ENCODE measurements around the gene MRPL39.

Gene MRPL39

DNA sequence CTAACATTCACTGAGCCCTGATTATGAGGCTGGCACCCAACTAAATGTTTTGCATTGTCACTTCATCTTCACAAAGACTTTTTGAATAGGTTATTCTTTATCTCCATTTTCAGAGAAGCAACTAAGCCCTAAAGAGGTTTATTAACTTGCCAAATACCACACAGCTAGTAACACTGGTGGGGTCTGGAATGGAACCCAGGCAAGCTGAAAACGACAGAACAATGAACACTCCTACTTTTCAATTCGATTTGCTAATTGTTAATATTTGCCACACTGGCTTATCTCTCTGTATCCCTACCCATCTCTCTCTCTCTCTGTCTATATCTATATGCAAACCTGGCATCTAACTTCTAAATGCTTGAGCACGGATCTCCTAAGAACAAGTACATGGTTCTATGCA lies 40.6 kb downstream of the MRPL39 start:
- no peak for DNase-seq

DNA sequence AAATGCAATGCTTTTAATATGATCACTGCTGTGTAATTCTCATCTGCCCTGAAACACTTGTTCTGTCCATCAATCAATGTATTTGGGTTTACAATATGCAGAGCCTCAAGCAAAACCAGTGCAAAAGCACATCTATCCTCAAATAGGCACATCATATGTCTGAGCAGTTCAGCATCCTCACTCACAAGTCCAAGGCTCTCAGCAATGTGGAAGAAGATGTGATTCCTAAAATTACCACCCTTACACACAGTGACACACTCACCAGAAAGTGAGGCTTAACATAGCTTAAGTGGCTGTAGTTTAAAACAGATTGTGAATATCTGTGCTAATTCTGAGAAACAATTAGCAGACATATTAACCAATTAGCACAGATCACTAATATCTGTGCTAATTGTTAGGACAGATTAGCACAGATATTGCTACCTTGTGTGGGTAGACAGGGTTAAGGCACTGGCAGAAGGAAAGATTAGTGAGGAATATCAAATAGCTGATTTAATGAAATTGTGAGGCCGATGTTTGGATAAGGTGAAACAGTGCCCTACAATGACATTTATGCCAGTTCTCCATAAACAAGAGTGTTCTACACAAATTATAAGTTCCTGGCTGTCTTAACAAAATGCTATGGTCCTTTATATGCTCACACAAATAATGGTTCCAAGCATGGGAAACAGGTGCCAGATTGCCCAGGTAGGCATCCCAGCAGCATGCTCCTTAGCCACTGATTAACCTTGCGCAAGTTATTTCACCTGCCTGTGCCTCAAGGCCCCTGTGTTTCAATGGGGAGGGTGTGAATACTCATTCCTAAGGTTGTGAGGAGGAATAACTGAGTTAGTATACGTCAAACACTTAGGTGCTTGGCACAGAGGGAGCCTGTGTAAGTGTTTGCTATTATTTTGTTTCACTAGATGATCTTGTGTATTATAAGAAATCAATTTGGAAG lies 41.7 kb downstream of the MRPL39 start:
- DNase-seq, result no peak

DNA sequence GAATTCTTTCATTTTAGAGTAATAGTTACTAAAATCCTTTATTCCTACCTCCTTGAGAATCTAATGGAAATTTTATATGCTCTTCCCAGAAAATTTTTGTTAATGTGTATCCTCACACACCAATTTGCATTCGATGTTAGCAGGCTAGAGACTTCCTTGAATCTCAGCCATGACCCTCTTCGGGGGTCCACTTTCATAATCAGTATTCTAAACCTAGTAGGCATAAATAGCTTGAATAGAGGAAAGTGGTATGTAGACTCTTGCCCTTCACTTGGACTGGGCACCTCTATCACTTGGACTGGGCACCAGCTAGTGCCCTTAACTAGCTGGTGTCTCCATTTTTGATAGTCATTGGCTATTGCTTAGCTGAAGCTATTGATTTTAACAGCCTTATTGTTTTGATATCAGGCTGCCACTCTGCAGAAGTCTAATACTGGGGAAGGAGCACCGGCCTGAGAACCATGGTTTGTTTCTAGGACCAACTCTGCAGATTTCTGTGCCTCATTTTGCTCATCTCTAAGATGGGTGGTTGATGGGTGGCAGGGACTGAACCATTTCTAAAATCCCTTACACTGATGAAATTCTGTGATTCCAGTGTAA lies 42.8 kb downstream of the MRPL39 start:
- no peak for DNase-seq

DNA sequence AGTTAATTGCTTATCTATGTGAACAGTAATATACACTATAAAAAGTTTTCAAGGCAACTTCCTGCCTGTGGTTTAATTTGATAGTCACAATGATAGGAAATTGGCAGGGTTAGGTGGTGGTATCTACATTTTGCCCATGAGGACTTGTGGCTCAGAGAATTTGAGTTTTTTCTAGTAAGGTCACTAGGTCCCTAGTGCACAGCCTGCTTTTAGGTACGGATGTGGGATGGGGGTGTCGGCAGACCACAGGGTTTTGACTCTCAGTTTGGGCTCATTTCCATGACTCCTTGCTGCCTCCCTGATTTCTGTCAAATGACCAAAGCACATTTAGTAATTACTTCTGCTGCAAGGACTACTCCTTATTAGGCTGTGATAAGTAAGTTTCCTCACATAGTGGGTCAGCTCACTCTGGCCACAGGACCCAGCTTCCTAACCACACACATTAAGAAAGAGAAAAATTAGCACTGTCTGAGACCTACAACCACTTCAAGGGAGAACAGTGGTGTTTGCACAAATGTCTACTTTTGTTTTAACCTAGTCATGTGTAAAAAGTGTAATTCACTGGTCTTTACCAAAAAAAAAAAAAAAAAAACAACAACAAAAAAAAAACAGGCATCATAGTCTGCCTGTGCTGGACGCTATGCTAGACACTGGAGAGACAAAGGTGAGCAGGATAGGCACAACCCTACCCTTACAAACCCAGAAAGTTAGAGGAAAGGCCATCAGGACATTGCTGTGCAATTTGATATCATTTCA lies 43.7 kb downstream of the MRPL39 start:
- no peak for DNase-seq

DNA sequence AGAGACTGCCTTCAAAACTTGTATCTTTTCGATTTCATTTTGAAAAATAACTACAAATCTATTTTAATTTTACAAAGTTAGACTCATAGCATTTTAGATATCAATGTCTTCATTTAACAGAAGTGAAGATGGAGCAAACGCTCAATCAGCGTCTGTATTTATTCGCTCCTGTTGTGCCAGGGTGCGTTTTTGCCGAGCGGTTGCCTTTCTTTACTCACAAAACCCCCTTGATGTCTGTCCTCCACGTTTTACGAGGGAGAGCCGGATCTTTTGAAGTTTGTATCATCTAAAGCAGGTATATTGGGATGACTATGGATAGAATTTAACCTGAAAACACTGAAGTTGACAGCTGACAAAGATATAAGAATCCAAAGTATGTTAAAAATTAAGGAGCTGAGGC lies 44.6 kb downstream of the MRPL39 start:
- DNase-seq, result no peak

DNA sequence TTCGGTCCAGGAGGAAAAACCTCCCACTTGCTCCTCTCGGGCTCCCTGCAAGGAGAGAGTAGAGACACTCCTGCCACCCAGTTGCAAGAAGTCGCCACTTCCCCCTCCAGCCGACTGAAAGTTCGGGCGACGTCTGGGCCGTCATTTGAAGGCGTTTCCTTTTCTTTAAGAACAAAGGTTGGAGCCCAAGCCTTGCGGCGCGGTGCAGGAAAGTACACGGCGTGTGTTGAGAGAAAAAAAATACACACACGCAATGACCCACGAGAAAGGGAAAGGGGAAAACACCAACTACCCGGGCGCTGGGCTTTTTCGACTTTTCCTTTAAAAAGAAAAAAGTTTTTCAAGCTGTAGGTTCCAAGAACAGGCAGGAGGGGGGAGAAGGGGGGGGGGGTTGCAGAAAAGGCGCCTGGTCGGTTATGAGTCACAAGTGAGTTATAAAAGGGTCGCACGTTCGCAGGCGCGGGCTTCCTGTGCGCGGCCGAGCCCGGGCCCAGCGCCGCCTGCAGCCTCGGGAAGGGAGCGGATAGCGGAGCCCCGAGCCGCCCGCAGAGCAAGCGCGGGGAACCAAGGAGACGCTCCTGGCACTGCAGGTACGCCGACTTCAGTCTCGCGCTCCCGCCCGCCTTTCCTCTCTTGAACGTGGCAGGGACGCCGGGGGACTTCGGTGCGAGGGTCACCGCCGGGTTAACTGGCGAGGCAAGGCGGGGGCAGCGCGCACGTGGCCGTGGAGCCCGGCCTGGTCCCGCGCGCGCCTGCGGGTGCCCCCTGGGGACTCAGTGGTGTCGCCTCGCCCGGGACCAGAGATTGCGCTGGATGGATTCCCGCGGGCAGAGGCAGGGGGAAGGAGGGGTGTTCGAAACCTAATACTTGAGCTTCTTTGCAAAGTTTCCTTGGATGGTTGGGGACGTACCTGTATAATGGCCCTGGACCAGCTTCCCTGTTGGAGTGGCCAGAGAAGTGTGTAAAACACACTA lies 45.3 kb downstream of the MRPL39 start:
- peak; percentile 78 for DNase-seq

DNA sequence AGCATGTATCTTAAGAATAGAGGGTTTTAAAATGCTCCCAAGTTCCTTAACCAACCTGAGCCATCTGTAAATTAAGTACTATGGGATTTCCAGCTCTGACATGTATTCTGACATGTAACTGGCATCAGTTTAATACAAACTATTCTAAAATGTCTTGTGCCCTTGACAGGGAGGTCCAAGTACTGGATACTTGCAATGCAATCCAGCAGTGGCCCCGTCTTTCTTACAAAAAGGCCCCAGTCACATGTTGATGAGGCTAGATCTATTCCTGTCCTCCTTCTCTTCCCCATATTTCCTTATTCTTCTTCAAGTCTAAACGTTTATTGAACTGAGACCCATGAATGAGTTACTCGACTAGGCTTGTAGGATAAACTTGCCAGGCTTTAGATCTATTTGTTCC lies 46.4 kb downstream of the MRPL39 start:
- DNase-seq, result no peak

DNA sequence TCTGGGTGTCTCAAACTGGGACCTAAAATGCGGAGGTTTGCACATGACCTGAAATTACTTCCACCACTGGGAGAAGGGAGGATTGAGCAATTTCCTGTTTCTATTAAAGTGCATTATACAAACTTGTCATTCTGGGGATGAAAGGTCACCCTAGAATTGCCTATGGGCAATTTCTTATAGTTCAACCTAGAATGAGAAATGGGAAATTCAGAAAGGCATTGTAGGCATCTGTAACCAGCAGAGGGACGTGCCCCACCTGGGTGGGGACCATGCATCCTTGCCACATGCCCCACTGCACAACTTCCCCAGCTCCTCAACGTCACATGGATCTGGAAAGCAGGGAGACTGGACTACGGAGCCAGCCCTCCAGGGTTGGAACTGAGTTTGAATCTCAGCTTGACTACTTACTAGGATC lies 47.0 kb downstream of the MRPL39 start:
- no peak for DNase-seq

DNA sequence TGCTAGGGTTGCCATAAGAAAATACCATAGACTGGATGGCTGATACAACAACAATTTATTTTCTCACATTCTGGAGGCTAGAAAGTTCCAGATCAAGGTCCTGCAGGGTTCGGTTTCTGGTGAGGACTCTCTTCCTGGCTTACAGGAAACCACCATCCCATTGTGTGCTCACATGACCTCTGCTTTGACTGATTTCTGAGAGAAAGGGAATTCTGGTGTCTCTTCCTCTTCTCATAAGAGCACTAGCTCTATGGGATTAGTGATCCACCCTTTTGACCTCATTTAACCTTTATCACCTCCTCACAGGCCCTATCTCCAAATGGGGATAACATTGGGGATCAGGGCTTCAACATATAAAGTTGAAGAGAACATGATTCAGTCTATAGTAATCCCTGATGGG lies 47.5 kb downstream of the MRPL39 start:
- no peak for DNase-seq

DNA sequence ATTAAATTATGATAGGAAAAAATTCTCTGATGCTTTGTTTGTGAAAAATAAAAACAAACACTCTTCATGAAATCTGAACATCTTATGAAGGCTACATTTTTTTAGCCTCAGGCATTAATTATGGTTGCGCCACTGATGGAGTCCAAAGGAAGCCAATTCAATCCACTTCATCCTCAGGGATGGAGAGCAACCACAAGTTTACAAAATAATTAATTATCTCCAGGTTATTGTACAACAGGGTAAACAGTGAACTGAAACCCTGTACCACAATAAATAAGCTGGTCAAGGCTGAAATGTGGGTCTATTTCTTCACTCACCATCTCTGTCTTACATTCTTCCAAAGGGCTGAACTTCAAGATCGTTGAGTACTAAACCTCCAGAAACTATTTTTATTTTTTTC lies 49.2 kb downstream of the MRPL39 start:
- no peak for DNase-seq

DNA sequence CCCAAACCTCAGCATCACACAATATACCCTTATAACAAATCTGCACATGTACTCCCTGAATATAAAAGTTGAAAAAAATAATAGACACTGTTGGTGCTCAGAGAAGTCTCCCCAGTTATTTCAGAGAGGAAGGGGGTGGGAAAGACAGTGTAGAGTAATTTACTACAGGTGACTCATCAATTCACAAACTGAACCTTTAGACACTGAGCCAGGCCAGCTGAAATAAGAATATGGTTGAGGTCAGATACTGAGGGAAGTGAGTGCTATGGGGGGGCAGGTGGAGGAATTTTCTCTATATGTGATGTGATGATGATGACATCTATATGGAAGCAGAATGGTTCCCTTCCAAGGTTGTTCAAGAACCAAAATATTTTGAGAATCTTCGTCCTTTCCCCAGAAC lies 50.1 kb downstream of the MRPL39 start:
- DNase-seq, result no peak

DNA sequence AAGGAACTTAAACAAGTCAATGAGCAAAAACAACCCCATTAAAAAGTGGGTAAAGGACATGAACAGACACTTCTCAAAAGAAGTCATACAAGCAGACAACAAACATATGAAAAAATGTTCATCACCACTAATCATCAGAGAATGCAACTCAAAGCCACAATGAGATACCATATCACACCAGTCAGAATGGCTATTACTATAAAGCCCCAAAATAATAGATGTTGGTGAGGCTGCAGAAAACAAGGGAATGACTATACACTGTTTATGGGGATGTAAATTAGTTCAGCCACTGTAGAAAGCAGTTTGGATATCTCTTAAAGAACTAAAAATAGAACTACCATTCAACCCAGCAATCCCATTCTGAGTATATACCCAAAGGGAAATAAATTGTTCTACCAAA lies 51.2 kb downstream of the MRPL39 start:
- no peak for DNase-seq

DNA sequence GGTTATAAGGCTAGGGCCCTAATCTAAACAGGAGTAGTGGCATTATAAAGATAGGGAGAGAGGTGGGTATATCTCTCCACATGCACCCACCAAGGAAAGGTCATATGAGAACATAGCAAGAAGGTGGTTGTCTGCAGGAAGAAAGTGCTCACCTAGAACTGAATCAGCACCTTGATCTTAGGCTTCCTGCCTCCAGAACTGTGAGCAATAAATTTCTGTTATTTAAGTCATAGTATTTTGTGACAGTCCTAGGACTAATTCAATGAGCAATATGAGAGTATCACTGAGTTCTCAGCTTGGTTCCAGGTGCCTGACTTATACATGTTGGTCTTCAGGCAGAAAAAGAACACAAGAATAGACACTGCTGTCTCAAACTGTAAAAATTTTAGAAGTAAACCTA lies 51.8 kb downstream of the MRPL39 start:
- no peak for DNase-seq

DNA sequence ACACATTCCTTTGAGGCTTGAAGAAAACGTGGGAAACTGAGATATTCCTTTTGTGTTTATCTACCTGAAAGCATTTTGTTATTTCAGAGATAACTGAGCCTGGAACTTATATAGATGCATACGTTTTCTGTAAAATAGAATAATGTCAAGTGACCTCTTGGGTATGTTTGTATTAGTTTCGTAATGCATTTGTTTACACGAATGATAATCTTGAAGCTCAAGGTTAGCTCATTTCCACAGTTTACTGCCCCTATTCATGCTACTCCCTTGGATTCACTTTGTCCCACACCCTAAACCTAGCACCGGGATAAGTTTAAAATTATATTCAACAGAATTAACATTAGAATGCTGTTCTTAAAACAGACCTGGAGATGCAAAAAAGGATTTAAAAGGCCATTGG lies 54.4 kb downstream of the MRPL39 start:
- no peak for DNase-seq

DNA sequence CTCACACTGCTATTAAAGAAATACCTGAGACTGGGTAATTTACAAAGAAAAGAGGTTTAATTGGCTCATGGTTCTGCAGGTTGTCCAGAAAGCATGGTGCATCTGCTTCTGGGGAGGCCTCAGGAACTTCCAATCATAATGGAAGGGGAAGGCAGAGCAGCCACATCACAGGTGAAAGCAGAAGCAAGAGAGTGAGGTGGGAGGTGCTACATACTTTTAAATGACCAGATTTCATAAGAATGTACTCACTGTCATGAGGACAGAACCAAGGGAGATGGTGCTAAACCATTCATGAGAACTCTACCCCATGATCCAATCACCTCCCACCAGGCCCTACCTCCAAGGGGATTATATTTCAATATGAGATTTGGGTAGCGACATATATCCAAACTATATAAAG lies 55.7 kb downstream of the MRPL39 start:
- DNase-seq, result no peak

DNA sequence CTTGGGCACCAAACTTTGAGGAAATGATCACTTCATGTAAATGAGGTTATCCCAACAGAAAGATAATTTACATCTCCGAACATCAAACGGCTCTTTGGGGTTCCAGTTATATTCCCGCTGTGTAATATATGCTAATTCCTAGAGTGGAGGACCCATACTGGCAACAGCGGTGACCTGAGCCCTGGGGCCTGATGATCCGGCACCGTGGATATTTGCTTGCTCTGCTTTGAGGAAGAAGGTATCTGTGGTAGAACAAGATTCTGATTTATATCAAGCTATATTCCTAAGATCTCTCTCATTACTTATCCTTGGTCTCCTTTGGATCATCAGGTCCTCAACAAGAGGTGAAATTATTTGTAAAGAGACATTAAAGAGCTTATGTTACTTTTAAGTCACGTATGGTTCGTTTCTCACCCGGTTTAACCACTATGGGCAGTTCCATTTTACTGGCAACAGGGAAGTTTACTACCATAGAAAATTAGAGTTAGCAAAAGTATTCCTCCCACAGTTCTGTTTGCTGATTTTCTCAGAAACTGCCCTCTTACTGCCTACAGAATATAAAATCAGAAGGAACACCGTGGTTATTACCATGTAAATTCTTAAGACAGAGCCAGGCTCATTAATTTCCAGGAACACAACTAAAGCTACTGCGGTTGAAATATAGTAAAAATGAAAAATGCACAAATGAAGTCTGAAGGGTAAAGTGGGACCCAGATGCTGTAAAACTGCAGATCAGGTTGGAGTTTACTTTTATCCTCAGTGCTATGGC lies 56.7 kb downstream of the MRPL39 start:
- no peak for DNase-seq

DNA sequence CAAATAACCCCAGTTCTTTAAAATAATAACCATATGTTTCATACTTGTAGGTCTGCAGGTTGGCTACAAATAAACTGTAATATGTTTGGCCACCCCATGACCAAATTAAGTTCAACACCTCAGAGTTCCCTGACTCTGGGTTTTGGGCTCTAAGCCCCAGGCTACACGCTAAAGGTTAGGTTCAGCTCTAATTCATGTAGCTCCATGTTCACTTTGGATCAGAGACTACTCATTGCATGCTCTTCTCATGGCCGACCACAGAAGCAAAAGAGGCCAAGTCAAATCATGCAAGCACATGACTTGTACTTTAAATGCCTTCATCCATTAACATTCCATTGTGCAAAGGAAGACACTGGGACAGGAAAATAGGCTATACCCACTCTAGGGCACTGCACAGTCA lies 66.2 kb downstream of the MRPL39 start:
- DNase-seq, result no peak

DNA sequence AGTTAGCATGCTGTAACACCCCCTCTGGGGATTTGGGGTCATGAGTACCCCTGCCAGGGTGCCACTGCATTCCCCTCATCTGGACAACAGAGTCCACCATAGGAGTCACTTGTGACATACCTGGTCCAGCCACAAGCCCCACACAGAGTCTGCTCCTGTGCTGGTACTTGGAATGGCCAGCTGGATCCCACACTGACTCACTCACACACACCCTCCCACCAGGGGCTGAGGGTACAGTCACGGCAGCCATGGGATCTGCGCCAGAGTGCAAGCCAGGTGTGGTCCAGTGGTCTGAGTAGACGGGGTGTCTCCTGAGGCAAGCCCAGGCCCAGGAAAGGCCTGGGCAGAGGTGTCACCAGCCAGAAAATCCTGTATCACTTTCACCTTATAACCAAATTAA lies 67.7 kb downstream of the MRPL39 start:
- no peak for DNase-seq

DNA sequence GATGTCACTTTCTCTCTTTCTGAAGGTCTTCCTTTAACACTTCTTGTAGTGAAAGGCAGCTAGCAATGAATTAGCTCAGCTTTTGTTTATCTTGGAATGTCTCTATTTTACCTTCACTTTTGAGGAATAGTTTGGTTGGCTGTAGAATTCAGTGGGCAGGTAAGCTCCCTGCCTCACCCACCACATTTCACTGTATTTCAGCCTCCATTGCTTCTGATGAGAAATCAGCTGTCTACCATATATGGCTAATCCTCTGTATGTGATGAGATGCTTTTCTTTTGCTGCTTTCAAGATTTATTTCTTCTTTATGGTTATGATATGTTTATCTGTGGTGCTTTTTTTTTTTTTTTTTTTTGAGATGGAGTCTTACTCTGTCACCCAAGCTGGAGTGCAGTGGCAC lies 70.1 kb downstream of the MRPL39 start:
- DNase-seq, result no peak

DNA sequence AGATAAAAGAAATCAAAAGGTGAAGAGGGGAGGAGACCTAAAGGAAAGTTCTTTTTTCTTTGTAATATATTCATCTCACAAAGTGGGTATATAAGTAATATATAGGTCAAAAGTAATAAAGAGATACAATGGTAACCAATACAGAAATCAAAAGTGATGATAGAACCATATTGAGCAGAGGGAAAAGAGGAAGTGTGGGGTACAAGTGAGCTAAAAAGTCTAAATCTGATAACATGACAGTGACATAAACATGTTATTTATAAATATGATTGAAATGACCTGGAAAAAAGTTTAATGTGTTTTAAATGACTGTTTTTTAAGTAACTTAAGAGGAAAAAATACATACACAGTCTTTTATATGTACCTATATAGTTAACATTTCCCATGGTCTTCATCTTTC lies 70.5 kb downstream of the MRPL39 start:
- DNase-seq, result no peak

DNA sequence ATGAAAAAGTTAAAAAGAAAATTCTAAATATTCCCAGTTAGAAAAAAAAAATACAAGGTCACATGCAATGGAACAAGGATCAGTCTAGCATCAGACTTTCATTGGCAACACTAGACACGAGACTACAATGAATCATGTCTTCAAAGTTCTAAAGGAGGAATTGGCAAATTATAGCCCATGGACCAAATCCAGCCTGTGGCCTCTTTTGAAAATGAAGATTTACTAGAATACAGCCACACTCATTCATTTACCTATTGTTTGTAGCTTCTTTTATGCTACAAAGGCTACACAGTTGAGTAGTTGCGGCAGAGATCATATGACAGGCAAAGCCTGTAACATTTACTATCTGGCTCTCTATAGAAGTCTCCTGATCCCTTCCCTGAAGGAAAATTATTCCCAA lies 71.4 kb downstream of the MRPL39 start:
- no peak for DNase-seq
